CD4-positive, alpha-beta T cell treated with Interleukin-17A for 1 hour (primary cell): Measurements from ENCODE around the gene GDPD5.

Experiments used
- DNase-seq: peaks from one replicate; pipeline ENCODE4 v3.0.0-alpha.2; 2020

The GDPD5 gene

DNA sequence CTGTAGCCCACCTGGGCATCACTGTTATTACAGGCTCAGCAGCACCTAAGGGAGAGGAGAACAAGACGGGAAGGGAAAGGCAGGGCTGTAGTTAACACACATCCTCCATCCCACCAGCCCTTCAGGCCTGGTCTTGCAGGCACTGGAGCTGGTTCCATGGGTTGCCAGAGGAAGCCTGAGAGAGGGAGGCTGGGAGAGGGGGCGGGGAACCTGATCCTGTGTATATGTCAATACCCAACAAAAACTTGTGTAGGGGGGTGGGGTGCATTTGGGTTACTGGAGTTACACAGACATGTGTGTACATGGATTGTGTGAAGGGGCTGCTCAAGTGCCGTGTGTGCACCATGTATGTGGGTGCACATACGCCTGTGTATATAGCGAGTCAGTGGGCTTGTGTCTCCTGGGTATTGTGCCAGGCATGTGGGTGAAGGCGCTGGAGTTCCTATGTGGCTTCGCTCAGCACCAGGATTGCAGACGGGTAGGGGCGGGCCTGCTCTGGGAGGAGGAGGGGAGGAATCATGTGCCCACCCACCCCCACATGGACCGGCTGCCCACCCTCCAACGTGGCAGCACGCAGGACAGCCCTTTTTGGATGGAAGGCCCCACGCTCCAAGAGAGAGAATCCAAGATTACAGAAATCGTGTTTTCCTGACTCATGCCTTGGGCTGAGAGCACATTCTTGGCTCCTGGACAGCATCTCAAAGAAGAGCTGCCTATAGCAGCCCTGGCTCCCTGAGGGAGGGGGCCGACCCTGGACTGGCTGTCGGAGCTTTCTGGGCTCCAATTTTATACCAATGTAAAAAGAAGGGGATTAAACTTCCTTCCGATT is 32.1 kb upstream of the GDPD5 start:
- DNase-seq = no peak

DNA sequence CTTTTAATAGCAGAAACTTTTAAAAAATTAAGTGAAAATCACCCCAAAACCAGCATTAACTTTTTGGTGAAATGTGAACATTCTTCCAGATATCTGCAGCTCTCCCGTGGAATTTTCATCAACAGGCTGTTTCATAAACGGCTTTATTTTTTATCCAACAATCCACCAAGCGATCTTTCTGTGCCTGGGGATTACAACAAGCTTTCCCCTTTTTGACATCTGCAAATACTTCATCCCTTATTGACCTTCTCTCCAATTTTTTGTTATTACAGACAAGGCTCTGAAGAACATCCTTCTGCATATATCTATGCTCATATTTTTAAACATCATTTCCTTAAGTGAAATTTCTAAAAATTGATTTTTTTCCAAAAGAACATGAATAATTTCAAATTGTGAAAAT is 30.5 kb upstream of the GDPD5 start:
- no peak for DNase-seq

DNA sequence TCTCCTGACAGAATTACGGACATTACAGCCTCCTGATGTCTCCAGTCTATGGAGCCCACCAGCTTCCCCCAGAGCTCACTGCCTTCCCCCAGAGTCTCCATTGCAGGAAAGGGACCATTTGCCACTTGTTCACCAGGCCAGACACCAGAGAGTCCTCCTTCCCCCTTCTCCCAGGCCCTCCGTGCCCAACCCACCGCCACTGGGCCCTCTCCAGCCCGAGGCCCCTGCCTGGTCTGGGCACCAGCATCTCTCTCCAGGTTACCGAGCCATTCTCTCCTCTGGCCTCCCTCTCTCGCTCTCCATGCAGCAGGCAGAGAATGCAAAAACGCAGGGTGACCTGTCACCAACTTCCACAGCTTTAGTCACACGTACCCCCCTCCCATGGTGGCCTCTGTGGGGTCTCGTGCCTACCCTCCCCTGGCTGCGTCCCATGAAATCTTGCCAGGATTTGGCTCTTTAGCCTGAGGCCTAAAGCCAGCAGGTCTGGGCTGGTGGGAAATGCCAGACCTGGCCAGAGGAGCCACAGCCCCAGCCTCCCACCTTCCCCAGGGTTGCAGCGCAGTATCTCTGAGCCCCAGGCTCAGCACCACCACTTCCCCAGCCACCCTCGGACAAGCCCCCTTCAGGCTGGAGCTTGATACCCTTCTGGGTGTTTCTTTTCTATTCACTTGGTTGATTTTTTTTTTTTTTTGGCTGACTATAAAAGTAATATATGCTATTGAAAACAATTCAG is 29.5 kb upstream of the GDPD5 start:
- no peak for DNase-seq

DNA sequence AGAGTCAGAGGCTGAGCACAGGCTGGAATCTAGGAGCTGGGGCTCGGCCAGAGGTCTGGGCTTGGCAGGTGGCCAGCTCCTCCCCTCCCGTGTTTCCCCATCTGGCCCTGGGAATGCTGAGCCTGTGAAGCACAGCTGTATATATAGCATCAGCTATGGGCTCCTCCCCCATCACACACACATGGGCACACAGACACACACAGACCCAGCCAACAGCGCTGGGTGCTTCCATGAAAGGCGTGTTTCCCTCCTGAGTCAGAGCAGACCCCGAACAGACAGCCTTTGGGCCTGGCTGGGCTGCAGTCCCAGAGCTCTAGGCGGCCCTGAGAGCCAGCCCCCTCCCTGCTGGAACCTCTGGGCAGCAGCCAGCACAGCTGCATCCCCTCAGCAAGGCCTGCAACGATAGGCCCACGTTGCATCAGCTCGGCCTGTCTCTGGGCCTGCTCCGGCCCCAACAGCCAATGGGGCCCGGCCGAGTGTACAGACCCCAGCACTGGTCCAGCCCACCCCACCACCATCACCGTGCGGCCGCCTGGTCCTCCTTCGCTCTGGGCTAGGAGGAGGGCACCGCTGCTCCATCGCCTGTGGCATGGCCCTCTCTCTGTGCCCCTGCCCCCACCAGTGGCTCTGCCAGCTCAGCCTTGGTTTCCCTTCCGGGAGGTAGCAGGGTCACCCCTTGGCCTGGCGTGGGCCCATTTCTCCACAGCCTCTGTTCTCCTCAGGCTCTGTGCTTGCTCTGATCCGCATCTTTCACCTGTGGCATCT is 28.7 kb upstream of the GDPD5 start:
- no peak for DNase-seq

DNA sequence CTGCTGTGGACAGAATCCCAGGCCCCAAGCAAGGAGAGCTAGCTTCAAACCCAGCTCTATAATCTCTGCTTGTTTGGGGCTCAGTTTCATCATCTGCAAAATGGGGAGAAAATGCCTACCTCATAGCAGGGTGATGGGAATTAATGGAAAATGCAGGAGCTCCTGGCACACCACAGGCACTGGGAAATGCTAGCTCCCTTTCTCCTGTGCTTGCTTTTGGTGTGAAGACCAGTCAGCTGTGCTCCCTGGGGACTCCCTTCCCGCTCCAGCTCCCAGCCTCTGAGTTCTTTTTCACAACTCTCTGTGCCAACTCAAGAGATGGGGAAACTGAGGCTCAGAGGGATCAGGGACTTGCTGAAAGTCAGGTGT is 28.1 kb upstream of the GDPD5 start:
- DNase-seq = no peak

DNA sequence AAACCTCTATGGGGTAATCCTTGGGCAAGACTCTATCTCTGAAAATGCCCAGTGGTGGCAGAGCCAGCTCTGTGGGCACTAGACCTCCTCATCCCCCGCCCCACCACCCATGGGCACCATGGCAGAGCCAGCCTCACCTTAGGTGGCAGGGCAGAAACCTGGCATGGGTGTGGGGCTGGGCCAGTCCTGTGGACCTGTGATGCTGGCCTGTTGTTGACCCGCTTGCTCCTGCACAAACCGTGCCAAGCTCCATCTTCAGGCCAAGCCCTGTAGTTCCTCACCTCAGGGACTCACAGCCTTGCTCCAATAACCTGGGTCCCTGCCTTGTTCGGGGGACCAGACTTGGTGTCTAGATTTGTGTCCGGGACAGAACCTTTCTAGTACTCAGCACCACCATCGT is 27.4 kb upstream of the GDPD5 start:
- DNase-seq = no peak

DNA sequence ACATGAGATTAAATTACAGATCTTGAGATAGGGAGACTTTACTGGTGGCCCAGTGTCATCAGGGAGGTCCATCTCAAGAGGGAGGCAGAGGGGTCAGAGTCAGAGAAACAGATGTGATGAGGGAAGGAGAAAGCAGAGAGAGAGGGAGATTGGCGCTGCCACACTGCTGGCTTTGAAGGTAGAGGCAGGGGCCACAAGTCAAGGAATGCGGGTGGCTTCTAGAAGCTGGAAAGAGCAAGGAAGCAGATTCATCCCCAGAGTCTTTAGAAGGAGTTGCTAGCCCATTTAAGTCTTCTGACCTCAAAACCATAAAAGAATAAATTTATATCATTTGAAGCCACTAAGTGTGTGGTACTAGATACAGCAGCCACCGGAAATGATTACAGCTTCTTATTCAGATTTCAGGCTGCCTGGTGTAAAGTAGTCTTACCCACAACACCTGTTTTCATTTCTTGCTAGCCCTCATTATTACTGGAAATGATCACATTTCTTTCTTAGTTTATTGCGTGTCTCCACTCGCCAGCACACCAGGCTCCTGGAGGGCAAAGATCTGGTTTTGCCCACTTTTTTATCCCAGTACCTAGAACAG is 23.7 kb upstream of the GDPD5 start:
- no peak for DNase-seq

DNA sequence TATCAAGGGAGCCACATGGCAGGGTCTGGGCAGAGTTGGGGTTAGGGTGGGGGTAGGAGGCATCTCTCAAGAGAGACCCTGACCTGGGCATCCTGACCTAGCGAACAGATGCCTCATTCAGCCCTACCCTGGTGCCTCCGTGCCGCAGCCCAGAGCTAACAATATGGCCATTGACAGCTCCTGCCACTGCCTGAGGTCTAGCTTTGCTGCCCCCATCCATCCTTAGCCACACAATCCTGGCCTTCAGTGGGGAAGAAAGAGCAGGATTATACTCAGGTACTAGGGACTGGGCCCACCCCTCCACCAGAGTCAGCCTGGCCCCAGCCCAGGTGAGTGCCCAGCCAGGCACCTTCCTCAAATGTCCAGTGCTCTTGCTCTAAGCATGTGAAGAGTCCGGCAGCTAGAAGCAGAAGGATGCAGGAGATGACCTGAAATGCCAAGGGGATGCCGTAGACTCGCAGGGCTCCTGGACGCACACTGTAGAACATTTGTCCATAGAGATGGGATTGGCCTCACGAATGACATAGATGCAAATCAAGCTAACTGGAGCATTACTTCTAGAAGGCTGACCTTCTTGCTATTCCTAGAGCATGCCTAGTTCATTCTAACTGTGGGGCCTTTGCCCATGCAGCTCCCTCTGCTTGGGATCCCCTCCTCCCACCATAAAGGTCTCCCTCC is 23.0 kb upstream of the GDPD5 start:
- no peak for DNase-seq

DNA sequence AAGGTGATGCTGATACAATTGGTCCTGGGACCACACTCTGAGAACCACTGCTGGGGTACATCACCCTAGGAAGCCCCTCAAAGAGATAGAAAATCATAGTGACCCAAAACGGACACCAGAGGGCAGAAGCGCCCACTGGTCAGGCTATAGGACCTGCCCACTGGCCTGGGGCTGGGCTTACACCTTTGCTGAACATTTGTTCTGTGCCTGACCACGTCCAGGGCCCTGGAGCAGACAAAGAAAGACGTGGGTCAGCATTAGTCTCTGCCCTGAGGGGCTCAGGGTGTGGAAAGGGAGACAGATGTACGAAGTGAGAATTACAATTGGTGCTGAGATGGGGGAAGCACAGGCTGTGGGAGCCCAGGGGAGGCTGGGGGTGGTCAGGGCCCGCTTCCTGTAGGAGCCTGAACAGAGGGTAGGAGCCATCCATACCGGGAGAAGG is 21.9 kb upstream of the GDPD5 start:
- DNase-seq = peak; percentile 40

DNA sequence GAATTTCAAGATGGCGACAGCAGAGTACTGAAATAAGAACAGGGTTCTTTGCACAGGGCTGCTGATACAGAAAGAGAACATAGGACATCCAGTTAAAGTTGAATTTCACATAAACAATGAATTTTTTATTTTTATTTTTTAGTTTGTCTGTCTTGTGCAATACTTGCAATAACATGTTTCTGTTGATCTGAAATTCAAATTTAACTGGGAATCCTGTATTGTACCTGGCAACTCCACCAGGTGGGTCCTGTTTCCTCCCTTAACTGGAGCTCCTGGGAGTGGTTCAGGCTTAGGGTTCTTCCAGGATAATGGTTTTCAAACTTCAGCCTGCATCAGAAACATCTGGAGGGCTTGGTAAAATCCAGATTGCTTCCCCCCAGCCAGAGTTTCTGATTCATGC is 21.4 kb upstream of the GDPD5 start:
- no peak for DNase-seq

DNA sequence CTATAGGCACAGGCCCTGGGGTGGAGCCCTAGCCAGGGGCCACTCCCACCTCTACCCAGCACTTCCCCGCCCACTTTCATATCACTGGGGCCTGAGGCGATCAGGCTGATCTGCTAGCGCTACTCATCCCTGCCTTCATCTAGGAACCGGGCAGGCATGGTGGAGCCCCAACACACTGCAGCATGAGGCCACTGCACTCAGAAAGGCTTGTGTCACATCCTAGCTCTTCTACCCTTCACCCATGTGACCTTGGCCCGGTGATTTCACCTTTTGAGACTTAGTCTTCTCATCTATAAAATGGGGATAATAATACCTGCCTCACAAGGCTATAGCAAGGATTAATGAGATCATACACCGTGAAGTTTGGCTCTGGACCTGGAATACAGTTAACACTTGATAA is 18.1 kb upstream of the GDPD5 start:
- DNase-seq = no peak

DNA sequence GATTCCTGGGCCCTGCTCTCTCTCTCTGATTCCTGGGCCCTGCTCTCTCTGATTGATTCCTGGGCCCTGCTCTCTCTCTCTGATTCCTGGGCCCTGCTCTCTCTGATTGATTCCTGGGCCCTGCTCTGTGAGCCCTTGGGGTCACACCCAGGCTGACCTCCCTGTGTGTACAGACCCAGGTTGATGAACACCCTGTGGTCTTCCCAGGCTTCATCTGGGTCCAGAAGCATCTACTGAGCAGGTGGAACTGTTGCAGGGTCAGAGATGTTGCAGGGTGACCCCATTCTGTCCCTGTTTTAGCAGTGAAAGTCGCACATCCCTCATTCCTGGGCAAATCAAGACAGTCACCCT is 16.3 kb upstream of the GDPD5 start:
- no peak for DNase-seq

DNA sequence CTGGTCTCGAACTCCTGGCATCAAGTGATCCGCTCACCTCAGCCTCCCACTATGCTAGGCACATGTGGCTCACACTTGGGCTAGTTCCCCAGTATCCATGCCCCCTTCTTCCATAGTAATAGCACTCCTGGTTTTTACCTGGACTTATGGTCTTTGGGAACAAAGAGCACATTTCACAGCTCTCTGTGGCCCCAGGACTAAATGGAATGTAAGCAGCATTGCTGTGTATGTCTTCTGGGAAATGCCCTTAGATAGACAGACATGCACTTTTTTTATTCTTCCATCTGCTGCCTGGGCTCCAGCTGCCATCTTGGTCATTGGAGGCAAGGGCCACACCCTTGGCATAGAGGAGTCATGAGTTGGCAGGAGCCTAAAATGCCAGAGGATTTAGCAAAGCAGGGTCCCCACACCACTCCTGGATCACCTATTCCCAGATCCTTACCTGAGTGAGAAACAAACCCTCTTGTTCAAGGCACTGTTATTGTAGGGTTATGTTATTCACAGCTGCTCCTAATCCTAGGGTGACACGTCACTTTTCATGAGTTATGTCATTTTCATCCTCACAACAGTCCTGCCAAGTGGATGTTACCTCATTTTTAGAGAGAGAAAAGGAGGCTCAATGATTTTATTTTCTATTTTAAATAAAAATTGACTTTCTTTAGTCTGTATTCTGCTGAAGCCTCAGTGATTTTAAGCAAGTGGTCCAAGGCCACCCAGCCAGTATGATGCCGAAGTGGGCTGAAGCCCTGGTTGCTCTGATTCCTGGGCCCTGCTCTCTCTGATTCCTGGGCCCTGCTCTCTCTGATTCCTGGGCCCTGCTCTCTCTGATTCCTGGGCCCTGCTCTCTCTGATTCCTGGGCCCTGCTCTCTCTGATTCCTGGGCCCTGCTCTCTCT is 15.7 kb upstream of the GDPD5 start:
- no peak for DNase-seq

DNA sequence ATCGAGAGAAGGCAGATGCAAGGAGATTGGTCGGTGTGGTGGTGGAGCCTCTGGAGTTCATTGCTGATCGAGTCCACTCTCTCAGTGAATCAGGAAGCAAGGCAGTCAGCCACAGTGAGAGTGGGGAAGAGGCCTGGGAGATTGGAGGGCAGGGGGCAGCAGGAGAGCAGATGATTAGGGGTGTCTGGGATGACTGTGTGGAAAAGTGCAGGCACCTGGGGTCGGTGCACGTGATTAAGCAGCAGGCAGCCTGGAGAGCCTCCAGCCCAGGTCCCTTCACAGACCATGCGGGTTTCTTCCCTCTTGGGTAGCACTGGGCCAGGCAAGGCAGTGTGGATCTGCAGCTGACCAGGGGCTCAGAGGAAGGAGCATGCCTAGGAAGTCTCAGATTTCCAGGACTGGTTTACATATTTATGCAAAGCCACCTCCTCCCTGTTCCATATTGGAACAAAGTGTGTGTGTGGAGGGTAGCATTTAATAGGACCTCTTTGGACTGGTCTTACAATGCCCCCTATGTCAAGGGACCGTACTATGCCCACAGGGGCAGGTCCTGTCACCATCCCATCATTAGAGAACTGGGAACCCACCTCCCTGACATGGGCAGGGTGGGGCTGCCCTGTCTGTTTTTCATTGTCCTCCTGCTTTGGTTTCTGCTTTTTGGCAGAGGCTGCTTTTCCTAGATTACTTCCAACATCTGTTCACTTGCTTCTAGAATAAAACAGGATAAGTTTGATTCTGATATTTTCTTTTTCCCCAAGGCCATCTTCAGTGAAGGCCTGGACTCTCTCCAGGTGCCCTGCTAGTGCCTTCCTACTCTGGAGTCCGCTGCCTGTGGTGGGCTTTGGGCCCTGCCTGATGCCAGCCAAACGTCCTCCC is 14.0 kb upstream of the GDPD5 start:
- no peak for DNase-seq

DNA sequence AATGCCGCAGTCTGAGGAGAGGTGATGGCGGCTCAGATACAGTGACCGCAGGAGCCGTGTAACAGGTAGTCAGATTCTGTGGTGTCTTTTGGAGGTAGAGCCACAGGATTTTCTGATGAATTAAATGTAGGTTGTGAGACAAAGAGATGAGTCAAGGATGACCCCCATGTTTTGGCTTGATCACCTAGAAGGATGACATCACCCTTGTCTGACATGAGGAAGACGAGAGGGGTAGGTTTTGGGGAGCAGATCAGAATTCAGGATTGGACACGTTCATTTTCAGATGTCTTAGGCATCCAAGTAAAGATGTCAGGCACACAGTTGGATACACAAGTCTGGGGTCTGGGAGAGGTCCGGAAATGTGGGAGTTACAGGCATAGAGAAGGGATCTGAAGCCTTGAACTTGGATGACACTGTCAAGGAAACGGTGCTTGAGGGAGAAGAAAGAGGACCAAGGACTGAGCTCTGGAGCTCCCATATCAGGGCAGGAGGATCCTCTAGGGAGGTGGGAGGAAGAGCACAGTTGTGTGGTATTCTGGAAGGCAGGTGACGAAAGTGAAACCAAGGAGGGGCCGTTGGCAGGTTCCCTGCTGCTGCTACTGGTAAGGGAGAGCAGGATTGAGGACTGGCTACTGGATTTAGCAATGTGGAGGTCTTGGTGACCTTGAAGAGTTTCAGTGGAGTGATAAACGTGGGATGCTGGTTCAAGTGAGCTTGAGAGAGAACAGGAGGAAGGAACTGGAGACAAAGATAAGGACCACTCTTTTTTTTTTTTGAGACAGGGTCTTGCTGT is 12.6 kb upstream of the GDPD5 start:
- no peak for DNase-seq

DNA sequence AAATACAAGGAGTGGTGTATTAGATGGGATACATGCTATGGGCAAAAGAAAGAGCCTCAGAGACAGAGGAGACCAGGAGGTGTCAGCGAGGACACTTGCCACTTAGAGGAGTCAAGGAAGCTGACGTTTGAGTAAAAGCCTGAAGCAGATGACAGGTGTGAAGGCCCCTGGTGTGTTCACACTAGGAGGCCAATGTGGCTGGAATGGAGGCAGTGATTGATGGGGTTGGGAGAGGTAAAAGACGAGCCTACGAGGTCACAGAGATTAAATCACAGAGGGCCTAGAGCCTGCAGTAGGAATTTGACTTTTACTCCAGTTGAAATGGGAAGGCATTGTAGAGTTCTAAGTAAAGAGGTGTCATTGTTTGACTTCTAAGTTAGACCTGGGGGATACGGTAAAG is 12.0 kb upstream of the GDPD5 start:
- no peak for DNase-seq

DNA sequence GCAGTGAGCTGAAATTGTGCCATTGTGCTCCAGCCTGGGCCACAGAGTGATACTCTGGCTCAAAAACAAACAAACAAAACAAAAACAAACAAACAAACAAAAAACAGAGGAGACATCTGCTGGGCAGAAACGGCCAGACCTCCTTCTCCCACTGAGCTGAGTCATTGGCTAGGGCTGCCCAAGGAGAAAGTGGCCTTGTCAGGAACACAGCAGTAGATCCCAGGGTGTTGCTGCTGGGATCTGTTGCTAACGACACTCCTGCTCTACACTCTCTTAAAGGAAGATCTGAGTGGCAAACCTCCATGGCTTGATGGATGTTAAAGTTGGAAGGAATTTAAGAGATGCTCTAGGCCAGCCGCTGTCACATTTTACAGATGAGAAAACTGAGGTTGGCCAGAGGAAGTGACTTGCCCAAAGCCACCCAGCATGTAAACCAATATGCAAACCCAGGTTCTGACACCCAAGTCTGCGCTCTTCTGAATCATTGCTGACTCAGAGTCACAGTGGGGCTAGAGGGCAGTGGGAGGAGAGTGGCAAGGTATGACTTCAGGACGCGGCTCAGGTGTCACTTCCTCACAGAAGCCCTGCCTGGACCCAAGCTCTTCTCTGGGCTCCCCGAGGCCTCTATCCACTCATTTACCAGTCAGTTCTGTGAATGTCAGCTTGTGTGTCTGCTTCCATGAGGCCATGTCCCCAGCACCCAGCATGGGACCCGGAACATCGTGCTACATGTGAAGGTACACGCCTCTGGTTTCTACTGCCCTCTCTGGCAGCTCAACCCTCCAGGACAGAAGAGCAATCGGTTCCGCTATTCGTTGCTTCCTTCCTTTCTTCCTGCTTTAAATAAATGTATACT is 11.3 kb upstream of the GDPD5 start:
- DNase-seq = peak; percentile 48

DNA sequence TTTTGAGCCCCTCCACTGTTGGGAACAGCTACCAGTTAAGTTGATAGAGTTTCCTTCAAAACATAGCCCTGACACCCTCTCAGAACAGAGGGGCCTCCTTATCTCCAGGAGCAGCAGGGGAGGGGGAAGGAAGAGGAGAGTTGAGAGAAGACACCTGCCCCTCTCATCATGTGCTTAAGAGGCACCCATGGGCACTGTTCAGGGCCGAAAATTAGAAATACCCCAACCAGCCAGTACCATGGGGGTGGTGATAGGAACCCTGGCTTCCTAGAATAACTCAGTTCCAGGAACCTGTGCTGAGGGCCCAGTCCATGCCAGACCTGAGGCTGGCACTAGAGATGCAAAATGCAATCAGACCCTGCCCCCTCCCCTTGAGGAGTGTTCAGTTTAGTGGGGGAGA is 9.3 kb upstream of the GDPD5 start:
- DNase-seq = no peak
